ENCODE data around the gene SPRYD4.

Gene SPRYD4

DNA sequence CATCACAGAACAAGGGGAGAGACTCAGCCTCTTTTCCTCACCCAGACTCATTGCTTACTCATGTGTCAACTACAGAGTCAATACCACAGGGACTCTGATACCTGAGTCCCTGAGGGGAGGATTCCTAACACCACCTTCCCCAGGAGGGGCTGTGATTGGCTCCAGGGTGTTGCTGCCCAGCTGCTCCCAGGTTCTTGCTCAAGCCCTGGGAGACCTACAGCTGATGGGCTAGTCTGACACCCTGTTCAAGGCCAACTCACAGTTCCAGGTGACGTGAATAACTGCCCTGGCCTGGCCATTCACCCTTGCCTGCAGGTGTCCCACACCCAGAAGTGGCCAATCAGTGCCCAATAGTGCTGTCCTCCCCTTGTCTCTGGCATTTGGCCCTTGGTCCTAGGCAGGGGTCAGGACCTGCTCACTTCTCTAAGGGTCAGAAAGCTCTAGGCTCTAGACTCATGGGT is 8.6 kb downstream of the SPRYD4 start:
- no peak overlapping the region for H3K4me3 ChIP-seq (ENCODE audit: low read depth, low read length)
- no peak for TF ChIP-seq CTCF (conservative IDR thresholded peaks at IDR 0.05; ENCODE audit: low read depth, low read length)
- no peak for DNase-seq (ENCODE audit: low read depth)

DNA sequence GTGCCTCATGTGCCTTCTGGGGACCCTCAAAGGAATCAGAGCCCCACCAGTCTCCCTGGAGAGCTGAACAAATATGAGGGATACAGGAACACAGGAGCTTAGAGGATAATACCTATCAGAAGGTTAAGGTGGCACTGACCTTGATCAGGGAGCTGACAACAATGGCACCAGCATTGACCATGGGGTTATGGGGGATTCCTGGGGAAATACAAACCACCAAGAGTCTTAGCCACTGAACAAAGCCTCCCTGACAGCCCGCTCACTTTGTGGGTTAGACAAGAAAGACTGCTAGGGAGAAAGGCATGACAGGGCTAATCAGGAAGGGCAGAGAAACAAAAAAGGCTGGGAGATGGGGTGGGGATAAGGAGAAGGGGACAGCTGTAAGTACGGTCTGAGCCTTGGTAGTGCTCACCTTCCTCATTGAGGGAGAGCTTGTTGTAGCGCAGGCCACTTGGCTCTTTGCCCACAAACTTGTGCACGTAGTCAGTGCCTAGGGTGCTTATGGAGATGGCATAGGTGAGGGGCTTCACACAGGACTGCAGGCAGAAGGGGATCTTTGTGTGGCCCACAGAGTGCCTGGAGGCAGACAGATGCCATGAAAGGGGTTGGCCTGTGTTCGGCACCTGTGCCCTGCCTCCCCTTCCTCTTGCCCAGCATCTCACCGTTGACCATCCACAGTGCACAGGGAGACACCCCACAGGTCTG is 9.3 kb downstream of the SPRYD4 start:
- no peak for TF ChIP-seq CTCF (conservative IDR thresholded peaks at IDR 0.05; ENCODE audit: low read depth, low read length)
- no peak for DNase-seq (ENCODE audit: low read depth)
- H3K4me3 ChIP-seq (ENCODE audit: low read depth, low read length), result no peak overlapping the region

DNA sequence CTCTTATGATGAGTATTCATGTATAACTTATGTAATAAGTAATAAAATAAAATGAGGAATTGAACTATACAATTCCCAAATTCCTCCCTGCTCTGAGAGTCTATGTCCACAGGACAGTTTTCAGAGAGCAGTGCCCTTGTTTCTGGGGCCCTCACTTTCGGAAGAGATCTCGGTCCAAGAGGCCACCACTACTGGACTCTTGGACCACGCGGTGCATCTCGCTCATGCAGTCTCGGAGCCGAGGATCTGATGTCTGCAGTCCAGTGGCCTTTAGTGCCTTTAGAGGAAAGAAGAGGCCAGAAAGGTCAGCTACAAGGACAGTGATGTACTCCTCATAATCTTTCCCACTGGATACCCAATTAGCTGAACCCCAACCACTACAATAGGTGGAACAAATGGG is 11.2 kb downstream of the SPRYD4 start:
- H3K4me3 ChIP-seq (ENCODE audit: low read depth, low read length), result no peak overlapping the region
- no peak for TF ChIP-seq CTCF (conservative IDR thresholded peaks at IDR 0.05; ENCODE audit: low read depth, low read length)
- DNase-seq (ENCODE audit: low read depth), result no peak

DNA sequence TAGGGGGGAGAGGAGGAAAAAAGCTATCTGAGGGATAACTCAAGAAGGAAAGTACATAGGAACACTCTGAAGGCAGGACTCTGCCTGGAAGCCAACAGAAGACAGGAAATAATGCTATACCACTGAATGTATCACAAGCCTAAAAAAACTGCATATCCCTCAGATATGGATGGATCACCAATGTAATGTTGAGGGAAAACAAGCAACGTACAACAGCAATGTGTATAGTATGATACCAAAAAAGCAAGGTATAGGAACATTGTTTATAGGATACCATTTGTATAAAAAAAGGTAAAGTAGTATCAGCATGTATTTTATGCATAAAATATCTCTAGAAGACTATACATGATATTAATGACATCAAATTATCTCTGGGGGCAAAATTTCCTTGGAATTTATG is 16.2 kb downstream of the SPRYD4 start:
- no peak for DNase-seq (ENCODE audit: low read depth)
- no peak overlapping the region for H3K4me3 ChIP-seq (ENCODE audit: low read depth, low read length)
- TF ChIP-seq CTCF (conservative IDR thresholded peaks at IDR 0.05; ENCODE audit: low read depth, low read length), result no peak

DNA sequence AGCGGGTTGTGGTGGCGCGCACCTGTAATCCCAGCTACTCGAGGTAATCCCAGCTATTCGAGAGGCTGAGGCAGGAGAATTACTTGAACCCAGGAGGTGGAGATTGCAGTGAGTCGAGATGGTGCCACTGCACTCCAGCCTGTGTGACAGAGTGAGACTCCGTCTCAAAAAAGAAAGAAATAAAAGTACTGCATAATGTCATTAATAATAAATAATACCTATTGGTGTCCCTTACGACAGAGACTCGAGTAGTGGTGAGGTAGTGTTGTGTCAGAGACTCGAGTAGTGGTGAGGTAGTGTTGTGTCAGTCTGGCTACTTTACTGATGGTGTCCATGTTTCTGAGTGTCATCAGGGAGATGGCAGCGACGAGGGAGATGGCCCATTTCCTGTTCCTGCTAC is 18.3 kb downstream of the SPRYD4 start:
- DNase-seq (ENCODE audit: low read depth), result no peak
- TF ChIP-seq CTCF (conservative IDR thresholded peaks at IDR 0.05; ENCODE audit: low read depth, low read length), result no peak
- H3K4me3 ChIP-seq (ENCODE audit: low read depth, low read length), result no peak overlapping the region

- DNase-seq (ENCODE audit: low read depth), result peak; percentile 10
- no peak for TF ChIP-seq CTCF (conservative IDR thresholded peaks at IDR 0.05; ENCODE audit: low read depth, low read length)
- H3K4me3 ChIP-seq (ENCODE audit: low read depth, low read length), result peak overlapping the region; percentile 48
Observed at GRCh38 chr12:56487448-56488040, 19.2 kb downstream of the SPRYD4 start.

All from choroid plexus epithelial cell (primary cell).